Embryonic facial prominence (tissue), 1 donor: ENCODE data around the gene CKLF.
"Not testable (repeated sequence)": the region's sequence is repeated elsewhere in the genome, so short reads cannot be mapped to it uniquely, and the experiment has no call there.

Source experiments
- DNase-seq: peaks from one replicate; pipeline ENCODE4 v3.0.0-alpha.2; 2016; ENCODE audit errors: extremely low spot score

Gene CKLF

GRCh38 chr16:66542396-66542795 is 10.0 kb upstream of the CKLF start:
- no peak for DNase-seq

GRCh38 chr16:66543541-66543940 is 8.8 kb upstream of the CKLF start:
- DNase-seq = no peak

- DNase-seq = no peak
These were observed 8.2 kb upstream of the CKLF start for GRCh38 chr16:66544016-66544757.

- DNase-seq = no peak
These were observed 5.0 kb upstream of the CKLF start for GRCh38 chr16:66547101-66547989.

GRCh38 chr16:66548068-66548467 is 4.3 kb upstream of the CKLF start:
- DNase-seq = no peak

GRCh38 chr16:66548868-66549267 is 3.5 kb upstream of the CKLF start:
- DNase-seq = no peak

- peak; percentile 59 for DNase-seq
These were observed 2.9 kb upstream of the CKLF start, which contains the start of gene TK2 for GRCh38 chr16:66549284-66550131. TSS of gene TK2 (minus strand) at chr16:66550122. CDS start at chr16:66550061, 61 bp downstream.

- DNase-seq = no peak
These were observed 1.0 kb upstream of the CKLF start for GRCh38 chr16:66551348-66551759.

GRCh38 chr16:66551788-66552285 is 539 bp upstream of the CKLF start:
- DNase-seq = no peak

GRCh38 chr16:66553223-66553622 is 847 bp downstream of the CKLF start:
- no peak for DNase-seq

GRCh38 chr16:66554021-66554420 is 1.6 kb downstream of the CKLF start:
- DNase-seq = no peak

GRCh38 chr16:66554495-66554894 is 2.1 kb downstream of the CKLF start:
- no peak for DNase-seq

- DNase-seq = no peak
These were observed 7.7 kb downstream of the CKLF start for GRCh38 chr16:66560107-66560506.

GRCh38 chr16:66561381-66562080 is 9.2 kb downstream of the CKLF start:
- no peak for DNase-seq

- DNase-seq = no peak
These were observed 10.0 kb downstream of the CKLF start for GRCh38 chr16:66562409-66562808.

GRCh38 chr16:66562986-66563385 is 10.6 kb downstream of the CKLF start:
- no peak for DNase-seq

- no peak for DNase-seq
These were observed 11.4 kb downstream of the CKLF start for GRCh38 chr16:66563574-66564334.

- no peak for DNase-seq
These were observed 13.9 kb downstream of the CKLF start, which contains the start of gene CMTM1 for GRCh38 chr16:66566051-66566901. TSS of gene CMTM1 (plus strand) at chr16:66566439. CDS start at chr16:66566514, 75 bp downstream.

GRCh38 chr16:66567270-66567669 is 14.9 kb downstream of the CKLF start:
- not testable (repeated sequence) for DNase-seq
